ENCODE measurements around the gene MT2A. TPM values are rescaled to one million over a fixed set of nuclear protein-coding genes. Genes with fewer than 3 reads are reported as not detected.
A peak's percentile ranks its signal among the peaks of the same experiment; 100 is the strongest.

The MT2A gene
- 30.8 TPM for polyA plus RNA-seq (2012; ENCODE audit: insufficient read depth, insufficient read length, low read depth)

- Histone ChIP-seq H3K9me3 (no peaks in the 10 kb centered on the region), H3K36me3 (no peaks in the 10 kb centered on the region), H3K4me1 (peaks cover 3% of the 10 kb centered on the region; the same call in 1 of the 2 replicates), H3K4me3 (ENCODE audit: low read depth, low read length) (peak within 1 kb of the TSS; percentile 63), H3K27me3 (no peaks in the 10 kb centered on the region)
- TF ChIP-seq, protein P1, sequence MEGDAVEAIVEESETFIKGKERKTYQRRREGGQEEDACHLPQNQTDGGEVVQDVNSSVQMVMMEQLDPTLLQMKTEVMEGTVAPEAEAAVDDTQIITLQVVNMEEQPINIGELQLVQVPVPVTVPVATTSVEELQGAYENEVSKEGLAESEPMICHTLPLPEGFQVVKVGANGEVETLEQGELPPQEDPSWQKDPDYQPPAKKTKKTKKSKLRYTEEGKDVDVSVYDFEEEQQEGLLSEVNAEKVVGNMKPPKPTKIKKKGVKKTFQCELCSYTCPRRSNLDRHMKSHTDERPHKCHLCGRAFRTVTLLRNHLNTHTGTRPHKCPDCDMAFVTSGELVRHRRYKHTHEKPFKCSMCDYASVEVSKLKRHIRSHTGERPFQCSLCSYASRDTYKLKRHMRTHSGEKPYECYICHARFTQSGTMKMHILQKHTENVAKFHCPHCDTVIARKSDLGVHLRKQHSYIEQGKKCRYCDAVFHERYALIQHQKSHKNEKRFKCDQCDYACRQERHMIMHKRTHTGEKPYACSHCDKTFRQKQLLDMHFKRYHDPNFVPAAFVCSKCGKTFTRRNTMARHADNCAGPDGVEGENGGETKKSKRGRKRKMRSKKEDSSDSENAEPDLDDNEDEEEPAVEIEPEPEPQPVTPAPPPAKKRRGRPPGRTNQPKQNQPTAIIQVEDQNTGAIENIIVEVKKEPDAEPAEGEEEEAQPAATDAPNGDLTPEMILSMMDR (IDR thresholded peaks at IDR 0.05; ENCODE audit: low read depth, low read length) = no peak
- DNase-seq = peak; percentile 96
These were observed at the start of gene MT2A for GRCh38 chr16:56608043-56608875. TSS of gene MT2A (plus strand) at chr16:56608584. CDS start at chr16:56608656, 72 bp downstream.

GRCh38 chr16:56559109-56559508 is 49.3 kb upstream of the MT2A start:
- Histone ChIP-seq H3K4me1 (no peaks in the 10 kb centered on the region), H3K9me3 (no peaks in the 10 kb centered on the region), H3K36me3 (no peaks in the 10 kb centered on the region), H3K27me3 (peaks cover 17% of the 10 kb centered on the region), H3K4me3 (ENCODE audit: low read depth, low read length) (no peak overlapping the region)
- DNase-seq = no peak
- TF ChIP-seq, protein P1 (IDR thresholded peaks at IDR 0.05; ENCODE audit: low read depth, low read length) = no peak

DNA sequence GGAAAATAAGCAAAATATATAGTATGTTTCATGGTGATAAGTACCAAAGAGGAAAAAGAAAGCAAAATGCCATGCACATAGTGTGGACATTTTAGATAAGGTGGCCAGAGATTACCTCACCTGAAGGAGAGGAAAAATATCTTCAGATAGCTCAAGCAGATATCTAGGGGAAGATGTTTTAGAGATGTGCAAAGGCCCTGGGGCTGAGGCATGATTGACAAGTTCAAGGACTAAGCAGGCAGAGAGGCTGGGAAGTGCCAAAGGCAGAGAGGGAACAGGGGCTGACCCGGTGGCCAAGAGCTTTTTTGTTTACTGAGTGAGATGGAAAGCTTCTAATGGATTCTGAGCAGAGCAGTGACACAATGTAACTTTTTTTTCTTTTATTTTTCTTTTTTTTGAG is 47.9 kb upstream of the MT2A start:
- H3K36me3 ChIP-seq = no peaks in the 10 kb centered on the region
- peaks cover 8% of the 10 kb centered on the region for H3K27me3 ChIP-seq
- no peaks in the 10 kb centered on the region for H3K9me3 ChIP-seq
- no peak for DNase-seq
- TF ChIP-seq, protein P1 (IDR thresholded peaks at IDR 0.05; ENCODE audit: low read depth, low read length) = no peak
- H3K4me3 ChIP-seq (ENCODE audit: low read depth, low read length) = no peak overlapping the region
- no peaks in the 10 kb centered on the region for H3K4me1 ChIP-seq

- Histone ChIP-seq H3K27me3 (peaks cover 8% of the 10 kb centered on the region; the same call in 1 of the 2 replicates), H3K4me1 (no peaks in the 10 kb centered on the region), H3K4me3 (ENCODE audit: low read depth, low read length) (no peak overlapping the region), H3K9me3 (no peaks in the 10 kb centered on the region), H3K36me3 (no peaks in the 10 kb centered on the region)
- no peak for DNase-seq
- TF ChIP-seq, protein P1 (IDR thresholded peaks at IDR 0.05; ENCODE audit: low read depth, low read length) = no peak
These were observed 47.3 kb upstream of the MT2A start for GRCh38 chr16:56561126-56561525.

DNA sequence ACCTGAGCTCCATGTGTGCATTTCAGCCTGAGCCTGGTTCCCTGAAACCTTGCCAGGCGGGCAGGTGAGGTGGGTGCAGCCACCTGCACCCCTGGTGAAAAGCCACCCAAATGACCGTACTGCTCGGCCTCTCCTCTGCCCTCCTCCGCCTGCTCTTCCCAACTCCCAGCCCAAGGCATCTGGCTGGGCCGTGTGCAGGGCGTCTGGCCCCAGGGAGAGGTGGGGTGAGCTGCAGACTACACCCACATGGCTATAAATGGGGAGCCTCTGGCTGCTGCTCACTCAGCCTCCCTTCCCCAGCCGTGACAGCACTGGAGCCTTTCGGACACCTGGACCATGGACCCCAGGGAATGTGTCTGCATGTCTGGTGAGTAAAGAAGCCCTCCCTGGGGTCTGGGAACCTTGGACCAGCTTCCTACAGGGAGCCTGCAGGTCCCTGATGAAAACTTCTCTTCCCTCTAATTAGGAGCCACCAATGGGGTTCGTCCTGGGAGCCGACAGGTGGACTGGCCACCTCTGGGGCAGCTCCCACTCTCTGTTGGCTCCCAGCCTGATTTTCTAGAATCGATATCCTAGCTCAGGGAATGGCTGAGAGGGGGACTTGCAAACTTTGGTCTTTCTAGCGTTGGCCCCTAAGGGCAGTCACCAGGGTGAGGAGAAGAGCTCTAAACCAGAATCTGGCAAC is 43.4 kb upstream of the MT2A start, which contains the start of gene MT4:
MT4 (plus strand) TSS at position 281 of the 685 bp plus-strand sequence; CDS start at position 337, 56 bp downstream.
- H3K4me1 ChIP-seq = no peaks in the 10 kb centered on the region
- TF ChIP-seq, protein P1 (IDR thresholded peaks at IDR 0.05; ENCODE audit: low read depth, low read length) = no peak
- DNase-seq = no peak
- no peaks in the 10 kb centered on the region for H3K36me3 ChIP-seq
- peaks cover 4% of the 10 kb centered on the region; the same call in 1 of the 2 replicates for H3K27me3 ChIP-seq
- H3K9me3 ChIP-seq = no peaks in the 10 kb centered on the region
- no peak within 1 kb of the TSS for H3K4me3 ChIP-seq (ENCODE audit: low read depth, low read length)

Data from BE2C (cell line).